Measurements from ENCODE around the gene CHIC2.

The CHIC2 gene

GRCh38 chr4:53960843-53961242 lies 103.6 kb downstream of the CHIC2 start:
- H3K27ac ChIP-seq (ENCODE audit: insufficient read depth in 1 of 2, low read depth in 1 of 2, low read length in 2 of 2, poor library complexity in 1 of 2, severe bottlenecking in 2 of 2), result no peak overlapping the region
- no peaks in the 10 kb centered on the region for H3K27me3 ChIP-seq (replicated peaks in 2 of 5; ENCODE audit: control insufficient read depth in 4 of 5, insufficient read depth in 5 of 5, low read length in 4 of 5)
- CTCF ChIA-PET, result interaction anchor here (0.6 to 0.9 kb wide), 2 partner anchors 10 to 14 kb away, joined by 3 to 5 read pairs; no protein-coding TSS in a partner anchor
- no peaks in the 10 kb centered on the region for H3K36me3 ChIP-seq (ENCODE audit: control insufficient read depth in 4 of 4, insufficient read depth in 4 of 4, low read length in 3 of 4)
- POLR2A ChIA-PET, result interaction anchor here (1.1 kb wide), 1 partner anchor 15 kb away, joined by 3 read pairs; no protein-coding TSS in a partner anchor
- 93% methylated on average over 3 of the region's 5 CpGs for WGBS (ENCODE audit: insufficient coverage)
- no peaks in the 10 kb centered on the region for H3K9me3 ChIP-seq (ENCODE audit: control extremely low read depth in 1 of 5, control insufficient read depth in 4 of 5, insufficient read depth in 2 of 5, low read depth in 1 of 5, low read length in 4 of 5)
- no peak overlapping the region for H3K4me3 ChIP-seq (ENCODE audit: control insufficient read depth in 1 of 7, extremely low read depth in 1 of 7, insufficient read depth in 4 of 7, low read depth in 2 of 7, low read length in 6 of 7)
- DNase-seq, result no peak
- no peaks in the 10 kb centered on the region for H3K4me1 ChIP-seq (ENCODE audit: control extremely low read depth in 1 of 4, control insufficient read depth in 4 of 4, insufficient read depth in 4 of 4, low read length in 3 of 4)

All from common myeloid progenitor, CD34-positive (primary cell).